ENCODE data around the gene NCOR1. TPM values are rescaled to one million over a fixed set of nuclear protein-coding genes. Genes with fewer than 3 reads are reported as not detected.

The NCOR1 gene
- total and polyA plus RNA-seq, 2 of the 13 experiments (the other 11 are each of a cell fraction or from before 2014, with no cell fraction given): 57.0 to 71.7 TPM

GRCh38 chr17:16150251-16150856 lies 65.0 kb downstream of the NCOR1 start:
- no peak overlapping the region for H3K4me2 ChIP-seq (ENCODE audit: low read depth, low read length)
- in situ Hi-C loops (cut with HindIII; ENCODE audit: extremely low pct_ligation_motif_present, low pct_unique_long_range_greater_than_20kb) (no loop called here), intact Hi-C loops (cut with micrococcal nuclease; ENCODE audit: unreplicated experiment) (no loop called here)
- ChIA-PET CTCF (ENCODE audit: low intra/inter-chr PET ratio, low total read pairs) (no interaction called here), POLR2A (no interaction called here)
- H3K79me2 ChIP-seq (ENCODE audit: insufficient read depth, low read length): no peaks in the 10 kb centered on the region
- H2AFZ ChIP-seq (ENCODE audit: low read length): no peak overlapping the region
- H3K36me3 ChIP-seq (replicated peaks in 1 of 2; ENCODE audit: control insufficient read depth in 1 of 2, insufficient read depth in 2 of 2, low read length in 2 of 2): peaks cover 8 to 51% of the 10 kb centered on the region in 2 experiments
- TSS peak; percentile 30 for BruUV-seq (replicated peaks)
- ATAC-seq: no peak
- H3K4me1 ChIP-seq (ENCODE audit: insufficient read depth, low read length): no peaks in the 10 kb centered on the region
- no peaks in the 10 kb centered on the region for H3K27me3 ChIP-seq (ENCODE audit: control insufficient read depth in 1 of 2, insufficient read depth in 2 of 2, low read length in 2 of 2)
- no peak for FAIRE-seq
- 98% methylated on average over 4 of the region's 4 CpGs for WGBS (ENCODE audit: low lambda C conversion rate)
- no peak overlapping the region for H3K9ac ChIP-seq (ENCODE audit: insufficient read depth, low read depth, low read length)
- H4K20me1 ChIP-seq (ENCODE audit: insufficient read depth, low read length): no peaks in the 10 kb centered on the region
- H3K9me3 ChIP-seq (ENCODE audit: low read length): no peaks in the 10 kb centered on the region
- H3K27ac ChIP-seq (ENCODE audit: extremely low read length, insufficient read depth, low read length): no peak overlapping the region
- no peak overlapping the region for H3K4me3 ChIP-seq (replicated peaks in 1 of 3; ENCODE audit: insufficient read depth in 1 of 3, low read depth in 2 of 3, low read length in 3 of 3)
- DNase-seq (ENCODE audit: low spot score): no peak
- TF ChIP-seq ZNF546 (CRISPR knock-in tag; conservative IDR thresholded peaks at IDR 0.05) (no peak), TGIF2 (CRISPR knock-in tag; IDR thresholded peaks at IDR 0.05) (no peak), ZNF329 (CRISPR knock-in tag; IDR thresholded peaks at IDR 0.05; ENCODE audit: low read depth) (no peak), NR2F6 (IDR thresholded peaks at IDR 0.05) (no peak), NR2F6 (CRISPR knock-in tag; IDR thresholded peaks at IDR 0.05) (no peak), ZNF567 (CRISPR knock-in tag; IDR thresholded peaks at IDR 0.05; ENCODE audit: borderline replicate concordance) (no peak), ZNF710 (CRISPR knock-in tag; IDR thresholded peaks at IDR 0.05; ENCODE audit: borderline replicate concordance) (no peak), NCOR1 (IDR thresholded peaks at IDR 0.05; ENCODE audit: borderline replicate concordance, low read length) (no peak), ZNF234 (CRISPR knock-in tag; conservative IDR thresholded peaks at IDR 0.05) (no peak), RAD21 (CRISPR knock-in tag; IDR thresholded peaks at IDR 0.05) (no peak), ZHX2 (IDR thresholded peaks at IDR 0.05; ENCODE audit: low read depth) (no peak), ZHX2 (CRISPR knock-in tag; IDR thresholded peaks at IDR 0.05; ENCODE audit: borderline replicate concordance) (no peak), ZSCAN20 (CRISPR knock-in tag; IDR thresholded peaks at IDR 0.05; ENCODE audit: borderline replicate concordance) (no peak), ZBTB25 (CRISPR knock-in tag; IDR thresholded peaks at IDR 0.05) (no peak)
- TF ChIP-seq, protein P1, sequence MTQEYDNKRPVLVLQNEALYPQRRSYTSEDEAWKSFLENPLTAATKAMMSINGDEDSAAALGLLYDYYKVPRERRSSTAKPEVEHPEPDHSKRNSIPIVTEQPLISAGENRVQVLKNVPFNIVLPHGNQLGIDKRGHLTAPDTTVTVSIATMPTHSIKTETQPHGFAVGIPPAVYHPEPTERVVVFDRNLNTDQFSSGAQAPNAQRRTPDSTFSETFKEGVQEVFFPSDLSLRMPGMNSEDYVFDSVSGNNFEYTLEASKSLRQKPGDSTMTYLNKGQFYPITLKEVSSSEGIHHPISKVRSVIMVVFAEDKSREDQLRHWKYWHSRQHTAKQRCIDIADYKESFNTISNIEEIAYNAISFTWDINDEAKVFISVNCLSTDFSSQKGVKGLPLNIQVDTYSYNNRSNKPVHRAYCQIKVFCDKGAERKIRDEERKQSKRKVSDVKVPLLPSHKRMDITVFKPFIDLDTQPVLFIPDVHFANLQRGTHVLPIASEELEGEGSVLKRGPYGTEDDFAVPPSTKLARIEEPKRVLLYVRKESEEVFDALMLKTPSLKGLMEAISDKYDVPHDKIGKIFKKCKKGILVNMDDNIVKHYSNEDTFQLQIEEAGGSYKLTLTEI (CRISPR knock-in tag; conservative IDR thresholded peaks at IDR 0.05): no peak
